ENCODE data around the gene LYRM4.
A peak's percentile ranks its signal among the peaks of the same experiment; 100 is the strongest.

The LYRM4 gene

GRCh38 chr6:5282191-5282623, 21.5 kb upstream of the LYRM4 start:
- FAIRE-seq (no peak), DNase-seq (ENCODE audit: insufficient read length, low spot score) (no peak)

GRCh38 chr6:5280920-5281319, 20.2 kb upstream of the LYRM4 start:
- DNase-seq (ENCODE audit: insufficient read length, low spot score), result no peak
- no peak for FAIRE-seq

- DNase-seq (ENCODE audit: insufficient read length, low spot score) (no peak), FAIRE-seq (no peak)
Observed at GRCh38 chr6:5279891-5280338, 19.2 kb upstream of the LYRM4 start.

- DNase-seq (ENCODE audit: insufficient read length, low spot score) (no peak), FAIRE-seq (no peak)
Observed at GRCh38 chr6:5278565-5279120, 17.9 kb upstream of the LYRM4 start.

GRCh38 chr6:5278047-5278446, 17.3 kb upstream of the LYRM4 start:
- DNase-seq (ENCODE audit: insufficient read length, low spot score), result no peak
- FAIRE-seq, result no peak

GRCh38 chr6:5277589-5277988, 16.8 kb upstream of the LYRM4 start:
- no peak for DNase-seq (ENCODE audit: insufficient read length, low spot score)
- FAIRE-seq, result no peak

- FAIRE-seq (no peak), DNase-seq (ENCODE audit: insufficient read length, low spot score) (no peak)
Observed at GRCh38 chr6:5276581-5276980, 15.8 kb upstream of the LYRM4 start.

- FAIRE-seq (no peak), DNase-seq (ENCODE audit: insufficient read length, low spot score) (no peak)
Observed at GRCh38 chr6:5275497-5275896, 14.7 kb upstream of the LYRM4 start.

- no peak for DNase-seq (ENCODE audit: insufficient read length, low spot score)
- FAIRE-seq, result no peak
Observed at GRCh38 chr6:5274231-5274630, 13.5 kb upstream of the LYRM4 start.

- no peak for FAIRE-seq
- no peak for DNase-seq (ENCODE audit: insufficient read length, low spot score)
Observed at GRCh38 chr6:5271926-5272325, 11.2 kb upstream of the LYRM4 start.

- no peak for DNase-seq (ENCODE audit: insufficient read length, low spot score)
- FAIRE-seq, result no peak
Observed at GRCh38 chr6:5270093-5270680, 9.4 kb upstream of the LYRM4 start.

- FAIRE-seq, result no peak
Observed at GRCh38 chr6:5266423-5266822, 5.7 kb upstream of the LYRM4 start.

GRCh38 chr6:5261545-5262109, 877 bp upstream of the LYRM4 start:
- FAIRE-seq (no peak), DNase-seq (ENCODE audit: insufficient read length, low spot score) (no peak)

More at GRCh38 chr6:5266423-5266822, 5.7 kb upstream of the LYRM4 start:
- DNase-seq (ENCODE audit: insufficient read length, low spot score), result no peak

- DNase-seq (ENCODE audit: insufficient read length, low spot score), result peak; percentile 54
- FAIRE-seq, result no peak
Observed at GRCh38 chr6:5260111-5260620, 584 bp downstream of the LYRM4 start.

GRCh38 chr6:5259428-5259827, 1.3 kb downstream of the LYRM4 start:
- no peak for DNase-seq (ENCODE audit: insufficient read length, low spot score)
- FAIRE-seq, result no peak

- FAIRE-seq (no peak), DNase-seq (ENCODE audit: insufficient read length, low spot score) (no peak)
Observed at GRCh38 chr6:5257400-5257799, 3.4 kb downstream of the LYRM4 start.

- DNase-seq (ENCODE audit: insufficient read length, low spot score) (no peak), FAIRE-seq (no peak)
Observed at GRCh38 chr6:5256952-5257351, 3.8 kb downstream of the LYRM4 start.

GRCh38 chr6:5250911-5251310, 9.8 kb downstream of the LYRM4 start:
- FAIRE-seq, result no peak
- DNase-seq (ENCODE audit: insufficient read length, low spot score), result no peak

GRCh38 chr6:5250451-5250850, 10.3 kb downstream of the LYRM4 start:
- FAIRE-seq, result no peak
- no peak for DNase-seq (ENCODE audit: insufficient read length, low spot score)

- DNase-seq (ENCODE audit: insufficient read length, low spot score), result no peak
- no peak for FAIRE-seq
Observed at GRCh38 chr6:5249451-5250122, 11.2 kb downstream of the LYRM4 start.

- no peak for FAIRE-seq
- DNase-seq (ENCODE audit: insufficient read length, low spot score), result no peak
Observed at GRCh38 chr6:5248302-5249098, 12.2 kb downstream of the LYRM4 start.
